ENCODE data around the gene TNIK.

- no peak for TF ChIP-seq POLR2AphosphoS5 (IDR thresholded peaks at IDR 0.05)
- no peak for TF ChIP-seq EP300 (IDR thresholded peaks at IDR 0.05)
- no peak for TF ChIP-seq CTCF (IDR thresholded peaks at IDR 0.05)
- TF ChIP-seq POLR2A (IDR thresholded peaks at IDR 0.05), result no peak
Measured at GRCh38 chr3:171458864-171459136, 1.4 kb downstream of the TNIK start.

All from upper lobe of left lung (tissue), 4 donors.